Thyroid gland (tissue), 4 donors: Measurements from ENCODE around the gene NRSN1.

Experiments used
- CTCF ChIP-seq, 6 experiments: fragments of 200-600 bp in 3 of 6; fragments of 450-650 bp in 3 of 6; sonication (generic) in 3 of 6; IDR thresholded peaks; one replicate each; pipeline ENCODE4 v1.5.1; 2016 to 2019; ENCODE audit warnings: antibody characterized with exemption in 6 of 6, mild to moderate bottlenecking in 2 of 6, inconsistent platforms in 1 of 6, moderate library complexity in 1 of 6
- POLR2A ChIP-seq, 2 donors: fragments of 450-650 bp; IDR thresholded peaks; one replicate each; pipeline ENCODE4 v1.6.1; 2017; ENCODE audit warnings: antibody characterized with exemption in 2 of 2, mild to moderate bottlenecking in 2 of 2, moderate library complexity in 1 of 2

DNA sequence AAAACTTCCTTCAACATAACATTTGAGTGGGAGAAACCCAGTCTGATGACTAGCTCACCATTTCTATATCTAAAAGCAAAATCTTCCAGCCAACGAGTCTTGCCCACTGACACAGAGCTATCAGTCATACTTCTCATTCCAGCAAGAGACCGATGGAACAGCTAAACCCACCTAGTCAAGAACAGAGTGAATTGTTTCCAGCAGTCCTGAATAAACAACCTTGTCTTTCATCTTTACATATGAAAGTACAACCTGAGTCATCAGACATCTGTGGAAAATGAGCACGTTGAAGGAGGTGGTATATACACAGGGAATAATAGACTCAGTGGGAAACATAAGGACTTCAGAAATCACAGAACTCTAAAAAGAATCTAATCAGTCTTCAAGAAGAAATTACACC lies 23.8 kb downstream of the NRSN1 start:
- no peak for TF ChIP-seq CTCF (IDR thresholded peaks at IDR 0.05)
- no peak for TF ChIP-seq POLR2A (IDR thresholded peaks at IDR 0.05)
